Neural cell (in vitro differentiated cells): ENCODE results near the gene SNX27.

Source experiments
- POLR2AphosphoS5 ChIP-seq: IDR thresholded peaks from 2 replicates; pipeline ENCODE4 v1.6.1; 2012
- SMC3 ChIP-seq: fragments of 450-650 bp; conservative IDR thresholded peaks from 2 replicates; pipeline ENCODE4 v1.6.1; 2014; ENCODE audit warnings: antibody characterized with exemption, mild to moderate bottlenecking, moderate library complexity; ENCODE audit not compliant: poor library complexity
- TF ChIP-seq, protein P1 (sequence below): fragments of 450-650 bp; IDR thresholded peaks from 2 replicates; pipeline ENCODE4 v1.5.1; 2014; ENCODE audit warnings: antibody characterized with exemption, mild to moderate bottlenecking, moderate library complexity; ENCODE audit not compliant: poor library complexity, severe bottlenecking

DNA sequence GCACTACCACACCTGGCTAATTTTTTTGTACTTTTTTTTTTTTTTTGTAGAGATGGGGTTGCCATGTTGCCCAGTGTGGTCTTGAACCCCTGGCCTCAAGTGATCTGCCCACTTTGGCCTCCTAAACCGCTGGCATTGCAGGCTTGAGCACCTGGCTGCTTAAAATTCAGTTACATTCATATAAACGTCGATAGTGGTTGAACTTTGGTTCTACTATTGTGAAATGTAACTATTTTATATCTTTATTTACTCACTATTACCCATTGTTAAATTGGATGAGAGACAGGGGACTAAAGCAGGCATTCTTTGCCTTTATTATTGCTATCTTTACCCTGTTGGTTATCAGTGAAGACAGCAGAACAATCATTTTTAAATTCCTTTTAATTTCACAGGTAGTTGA is 6.2 kb downstream of the SNX27 start:
- no peak for TF ChIP-seq SMC3
- TF ChIP-seq, protein P1, sequence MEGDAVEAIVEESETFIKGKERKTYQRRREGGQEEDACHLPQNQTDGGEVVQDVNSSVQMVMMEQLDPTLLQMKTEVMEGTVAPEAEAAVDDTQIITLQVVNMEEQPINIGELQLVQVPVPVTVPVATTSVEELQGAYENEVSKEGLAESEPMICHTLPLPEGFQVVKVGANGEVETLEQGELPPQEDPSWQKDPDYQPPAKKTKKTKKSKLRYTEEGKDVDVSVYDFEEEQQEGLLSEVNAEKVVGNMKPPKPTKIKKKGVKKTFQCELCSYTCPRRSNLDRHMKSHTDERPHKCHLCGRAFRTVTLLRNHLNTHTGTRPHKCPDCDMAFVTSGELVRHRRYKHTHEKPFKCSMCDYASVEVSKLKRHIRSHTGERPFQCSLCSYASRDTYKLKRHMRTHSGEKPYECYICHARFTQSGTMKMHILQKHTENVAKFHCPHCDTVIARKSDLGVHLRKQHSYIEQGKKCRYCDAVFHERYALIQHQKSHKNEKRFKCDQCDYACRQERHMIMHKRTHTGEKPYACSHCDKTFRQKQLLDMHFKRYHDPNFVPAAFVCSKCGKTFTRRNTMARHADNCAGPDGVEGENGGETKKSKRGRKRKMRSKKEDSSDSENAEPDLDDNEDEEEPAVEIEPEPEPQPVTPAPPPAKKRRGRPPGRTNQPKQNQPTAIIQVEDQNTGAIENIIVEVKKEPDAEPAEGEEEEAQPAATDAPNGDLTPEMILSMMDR, result no peak
- TF ChIP-seq POLR2AphosphoS5, result no peak
